Activated CD4-positive, alpha-beta T cell treated with anti-CD3 and anti-CD28 coated beads, Interleukin-2, amount 50 U/mL, for 24 hours (primary cell): ENCODE measurements around the gene ZNF577.

Source experiments
- DNase-seq, 2 donors: peaks; one replicate each; pipeline ENCODE4 v3.0.0-alpha.2; 2020; ENCODE audit warnings: low read depth in 1 of 2, low spot score in 1 of 2

ZNF577 gene

DNA sequence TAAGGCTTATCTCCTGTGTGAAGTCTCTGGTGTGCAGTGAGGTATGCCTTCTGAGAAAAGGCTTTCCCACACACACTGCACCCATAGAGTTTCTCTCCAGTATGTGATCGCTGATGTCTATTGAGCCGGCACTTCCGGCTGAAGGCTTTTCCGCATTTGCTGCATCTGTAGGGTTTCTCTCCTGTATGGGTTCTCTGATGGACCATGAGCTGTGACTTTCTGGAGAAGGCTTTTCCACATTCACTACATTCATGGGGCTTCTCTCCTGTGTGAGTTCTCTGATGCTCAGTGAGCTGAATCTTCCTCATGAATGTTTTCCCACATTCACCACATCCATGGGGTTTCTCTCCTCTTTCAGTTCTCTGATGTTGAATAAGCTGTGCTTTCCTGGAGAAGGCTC, 14.7 kb downstream of the ZNF577 start:
- DNase-seq = no peak

DNA sequence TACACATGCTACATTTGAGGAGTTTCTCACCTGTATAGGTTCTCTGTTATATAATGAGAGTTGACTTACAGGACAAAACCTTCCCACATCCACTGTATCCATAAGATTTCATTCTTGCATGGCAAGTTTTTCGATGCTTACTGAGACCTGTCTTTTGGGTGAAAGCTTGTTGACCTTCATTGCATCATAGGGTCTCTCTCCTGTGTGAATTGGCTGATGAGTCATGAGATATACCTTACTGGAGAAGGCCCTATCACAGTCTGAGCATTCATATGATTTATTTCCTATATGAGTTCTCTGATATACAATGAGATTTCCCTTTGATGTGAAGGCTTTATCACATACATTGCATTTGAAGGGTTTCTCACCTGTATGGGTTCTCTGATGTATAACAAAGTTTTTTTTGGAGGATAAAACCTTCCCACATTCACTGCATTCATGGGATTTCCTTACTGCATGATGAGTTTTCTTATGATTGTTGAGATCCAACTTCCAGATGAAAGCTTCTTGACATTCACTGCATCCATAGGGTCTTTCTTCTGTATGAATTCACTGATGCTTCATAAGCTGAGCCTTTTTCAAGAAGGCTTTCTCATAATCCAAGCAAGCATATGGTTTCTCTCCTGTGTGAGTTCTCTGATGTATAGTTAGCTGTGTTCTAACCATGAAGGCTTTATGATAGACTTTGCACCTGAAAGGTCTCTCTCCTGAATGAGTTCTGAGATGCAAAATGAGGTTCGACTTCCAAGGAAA, 25.7 kb downstream of the ZNF577 start:
- no peak for DNase-seq

DNA sequence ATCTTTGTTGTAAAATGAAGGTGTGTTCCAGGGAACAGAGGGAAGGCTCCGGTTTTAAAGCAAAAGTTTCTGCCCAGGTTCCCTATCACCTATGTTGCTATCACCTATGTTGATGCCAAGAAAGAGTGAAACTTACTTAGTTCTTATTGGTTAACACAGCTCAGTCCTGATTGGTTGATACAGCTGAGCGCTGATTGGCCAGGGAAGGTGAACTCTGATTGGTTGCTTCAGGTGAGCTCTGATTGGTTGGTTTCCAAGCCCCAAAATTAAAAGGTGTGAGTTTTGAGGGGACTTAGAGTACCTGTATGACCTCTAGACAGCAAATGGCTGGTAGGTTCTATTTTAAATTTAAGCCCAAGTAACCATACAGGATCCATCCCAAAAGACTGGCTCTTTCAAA, 50.6 kb downstream of the ZNF577 start:
- DNase-seq = no peak

DNA sequence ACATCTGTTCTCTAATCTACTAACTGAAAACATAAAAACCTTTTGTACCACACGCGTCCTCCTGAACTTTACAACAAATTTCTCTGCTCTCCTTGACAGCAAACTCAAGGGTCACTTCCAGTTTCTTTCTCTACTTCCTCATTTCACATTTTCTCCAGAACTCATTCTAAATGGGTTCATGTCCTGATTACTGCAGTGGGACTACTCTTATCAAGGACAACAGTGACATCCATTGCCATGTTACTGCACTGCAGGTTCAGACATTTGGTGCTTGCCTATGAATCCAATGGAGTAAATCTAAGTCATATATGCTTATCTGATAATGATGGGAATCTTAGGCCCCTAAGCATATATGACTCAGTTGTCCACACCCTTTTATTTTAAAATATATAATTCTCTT, 57.5 kb downstream of the ZNF577 start:
- DNase-seq = no peak

DNA sequence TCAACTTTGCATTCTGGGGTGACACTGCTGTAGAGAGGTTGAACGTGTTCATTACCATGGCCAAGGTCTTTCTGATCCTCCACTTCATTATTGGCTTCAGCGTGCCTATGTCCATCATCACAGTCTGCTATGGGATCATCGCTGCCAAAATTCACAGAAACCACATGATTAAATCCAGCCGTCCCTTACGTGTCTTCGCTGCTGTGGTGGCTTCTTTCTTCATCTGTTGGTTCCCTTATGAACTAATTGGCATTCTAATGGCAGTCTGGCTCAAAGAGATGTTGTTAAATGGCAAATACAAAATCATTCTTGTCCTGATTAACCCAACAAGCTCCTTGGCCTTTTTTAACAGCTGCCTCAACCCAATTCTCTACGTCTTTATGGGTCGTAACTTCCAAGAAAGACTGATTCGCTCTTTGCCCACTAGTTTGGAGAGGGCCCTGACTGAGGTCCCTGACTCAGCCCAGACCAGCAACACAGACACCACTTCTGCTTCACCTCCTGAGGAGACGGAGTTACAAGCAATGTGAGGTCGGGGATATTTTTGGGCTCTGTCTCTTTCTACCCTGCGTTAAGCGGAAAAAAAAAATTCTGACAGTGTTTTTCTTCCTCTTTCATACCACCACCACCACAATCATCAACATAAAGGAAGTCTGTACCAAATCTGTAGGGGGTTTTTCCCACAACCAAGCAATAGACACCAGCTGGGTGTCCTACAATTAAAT, 63.3 kb downstream of the ZNF577 start:
- no peak for DNase-seq

DNA sequence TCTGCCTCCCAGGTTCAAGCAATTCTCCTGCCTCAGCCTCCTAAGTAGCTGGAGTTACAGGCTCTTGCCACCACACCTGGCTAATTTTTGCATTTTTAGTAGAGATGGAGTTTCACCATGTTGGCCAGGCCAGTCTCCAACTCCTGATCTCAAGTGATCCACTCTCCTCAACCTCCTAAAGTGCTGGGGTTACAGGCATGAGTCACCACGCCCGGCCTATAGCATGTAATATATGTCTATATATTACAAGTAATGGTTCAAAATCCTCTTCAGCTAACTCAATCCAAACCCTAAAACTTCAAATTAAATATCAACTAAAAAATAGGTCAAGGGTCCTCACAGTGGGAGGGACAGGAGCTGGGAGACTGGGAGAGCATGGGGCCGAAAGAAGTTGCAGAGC, 64.8 kb downstream of the ZNF577 start:
- no peak for DNase-seq

DNA sequence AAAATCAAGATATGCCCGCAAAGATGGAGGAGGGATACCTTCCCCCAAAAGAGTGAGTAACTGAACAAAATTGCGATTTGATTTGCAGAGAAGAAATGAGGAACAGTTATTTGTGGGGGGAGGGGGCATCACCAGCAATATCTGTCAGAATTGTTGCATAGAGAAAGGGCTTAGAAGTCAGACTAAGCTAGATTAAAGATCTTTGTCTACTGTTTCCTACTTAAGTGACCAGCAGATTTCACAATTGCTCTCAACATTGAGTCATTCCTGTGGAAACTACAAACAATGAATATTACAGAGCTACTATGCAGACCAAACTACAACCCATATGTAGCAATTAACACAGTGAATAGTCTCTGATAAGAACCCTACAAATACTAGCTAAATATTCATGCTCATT, 65.4 kb downstream of the ZNF577 start:
- DNase-seq = no peak

DNA sequence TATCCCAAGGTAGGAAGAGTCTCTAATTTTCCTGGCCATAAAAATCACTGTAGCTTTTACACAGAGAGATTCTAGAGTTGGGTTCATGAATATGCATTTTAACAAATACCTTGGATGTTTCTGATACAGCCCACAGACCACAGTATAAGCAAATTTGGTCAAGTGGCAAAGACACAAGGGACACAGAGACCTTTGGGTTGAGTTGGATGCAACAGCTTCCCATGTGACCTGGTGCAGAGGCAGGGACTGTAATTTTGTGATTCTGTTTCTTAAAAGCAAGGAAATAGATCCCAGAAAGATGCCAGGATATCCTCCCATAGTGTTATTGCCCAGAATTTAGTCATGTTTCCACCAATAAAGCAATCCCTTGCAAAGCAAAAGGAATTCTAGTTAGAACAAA, 65.8 kb downstream of the ZNF577 start:
- no peak for DNase-seq

DNA sequence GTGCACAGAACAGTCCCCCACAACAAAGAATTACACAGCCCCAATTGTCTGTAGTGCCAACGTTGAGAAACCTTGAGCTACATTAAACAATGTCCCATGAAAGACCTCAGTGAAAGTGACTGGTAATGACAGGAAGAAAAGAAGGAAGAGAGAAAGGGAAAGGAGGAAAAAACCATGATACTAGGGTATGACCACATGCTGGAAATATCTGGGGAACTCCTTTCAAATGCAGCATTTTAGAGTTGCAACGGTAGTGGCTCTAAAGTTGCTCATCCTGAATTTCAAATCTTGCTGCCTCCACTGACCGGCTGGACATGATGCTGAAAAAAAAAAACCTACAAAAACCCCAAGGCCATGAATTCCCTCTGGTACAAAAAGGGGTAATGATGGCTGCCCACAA, 66.3 kb downstream of the ZNF577 start:
- DNase-seq = no peak
